Caco-2 (cell line): ENCODE measurements around the gene RYR1. TPM values are rescaled to one million over a fixed set of nuclear protein-coding genes. Genes with fewer than 3 reads are reported as not detected.

ENCODE experiments used
- BruUV-seq: library from RNA; stranded (reverse); fragments of 400-500 nt; replicated peaks from 2 replicates; lab custom pipeline; 2021; lab: Mats Ljungman, UMichigan
- CTCF ChIA-PET: fragments of 300-600 bp; sonication (Branson Sonifier 250); formaldehyde crosslinking; loops from one replicate; lab custom pipeline; 2022; ENCODE audit warnings: antibody characterized with exemption; lab: Charles Lee
- POLR2A ChIA-PET: fragments of 300-600 bp; sonication (Branson Sonifier 250); formaldehyde crosslinking; loops from one replicate; lab custom pipeline; 2022; ENCODE audit warnings: antibody characterized with exemption; lab: Charles Lee
- DNase-seq, 2 experiments: peaks; one replicate each; pipeline versions ENCODE4 v3.0.0 to v3.0.0-alpha.2; 2020 to 2022
- H3K27me3 ChIP-seq: replicated peaks from 2 replicates; pipeline ENCODE4 v1.6.0; 2011; ENCODE audit warnings: low read length; ENCODE audit not compliant: control insufficient read depth, insufficient read depth
- H3K36me3 ChIP-seq: 2 replicates; pipeline ENCODE4 v1.5.1; 2011; ENCODE audit warnings: low read length; ENCODE audit not compliant: control insufficient read depth, insufficient read depth
- H3K4me1 ChIP-seq: fragments of 250-450 bp; sonication (Bioruptor Pico); 2 replicates; pipeline ENCODE4 v1.5.1; 2020; ENCODE audit warnings: mild to moderate bottlenecking
- H3K4me3 ChIP-seq: 2 replicates; pipeline ENCODE4 v1.5.1; 2011; ENCODE audit warnings: low read depth, mild to moderate bottlenecking, control low read depth, low read length
- H3K9me3 ChIP-seq: fragments of 250-450 bp; sonication (Bioruptor Pico); 2 replicates; pipeline ENCODE4 v1.5.1; 2020; ENCODE audit warnings: mild to moderate bottlenecking, moderate library complexity
- H3K27ac Mint-ChIP-seq: one replicate; pipeline ENCODE4 v1.8.0; 2022; ENCODE audit warnings: mixed read lengths; ENCODE audit not compliant: unreplicated experiment
- H3K27me3 Mint-ChIP-seq: one replicate; pipeline ENCODE4 v1.8.0; 2022; ENCODE audit warnings: mixed read lengths; ENCODE audit not compliant: insufficient read depth, unreplicated experiment
- H3K36me3 Mint-ChIP-seq: one replicate; pipeline ENCODE4 v1.8.0; 2022; ENCODE audit warnings: mild to moderate bottlenecking, mixed read lengths; ENCODE audit not compliant: insufficient read depth, unreplicated experiment
- H3K4me1 Mint-ChIP-seq: one replicate; pipeline ENCODE4 v1.8.0; 2022; ENCODE audit warnings: low read depth, mixed read lengths; ENCODE audit not compliant: unreplicated experiment
- H3K4me3 Mint-ChIP-seq: one replicate; pipeline ENCODE4 v1.8.0; 2022; ENCODE audit warnings: mild to moderate bottlenecking, moderate library complexity, mixed read lengths; ENCODE audit not compliant: unreplicated experiment
- H3K9me3 Mint-ChIP-seq: one replicate; pipeline ENCODE4 v1.8.0; 2022; ENCODE audit warnings: mixed read lengths; ENCODE audit not compliant: unreplicated experiment
- intact Hi-C: fragments of 100-400 bp; cut with micrococcal nuclease; formaldehyde crosslinking; loops from one replicate; pipeline ENCODE4 v1.10.0; 2022; ENCODE audit not compliant: unreplicated experiment
- total RNA-seq: library from RNA; stranded (reverse); gene quantifications from 2 replicates; pipeline ENCODE4 v1.2.3, GENCODE V29; 2022
- TF ChIP-seq, protein P1 (sequence below), 2 experiments: fragments of 200-600 bp in 1 of 2; IDR thresholded peaks; 1 replicate in 1 of 2; 2 replicates in 1 of 2; pipeline versions ENCODE4 v1.5.1 to v1.8.0; 2011 to 2022; ENCODE audit warnings: antibody characterized with exemption in 1 of 2, control low read depth in 1 of 2, inconsistent platforms in 1 of 2, low read depth in 1 of 2, low read length in 1 of 2, mild to moderate bottlenecking in 1 of 2, moderate library complexity in 1 of 2; ENCODE audit not compliant: insufficient read depth in 1 of 2, severe bottlenecking in 1 of 2, unreplicated experiment in 1 of 2

The RYR1 gene
- total RNA-seq, 1 experiment from 2014 or later, result 5.6 TPM

DNA sequence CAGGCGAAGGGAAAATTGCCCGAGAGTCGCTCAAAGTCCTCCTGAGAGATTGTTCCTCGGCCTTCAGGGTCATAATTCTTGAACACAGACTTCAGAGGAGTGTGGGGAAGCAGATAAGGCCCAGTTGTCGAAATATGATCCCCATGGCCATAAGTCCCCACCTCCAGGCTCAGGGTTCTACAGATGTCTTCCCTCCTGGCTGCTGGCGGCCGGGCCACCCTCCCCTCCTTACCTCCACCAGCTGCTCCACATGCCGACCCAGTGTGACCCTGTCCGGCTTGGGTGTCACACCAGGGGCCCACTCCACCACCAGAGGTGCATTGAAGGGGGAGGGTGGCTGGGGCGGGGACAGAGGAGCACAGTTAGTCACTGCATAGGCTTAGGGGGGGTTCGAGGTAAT, 20.5 kb upstream of the RYR1 start:
- no peak overlapping the region for H3K4me3 Mint-ChIP-seq
- ChIA-PET CTCF (interaction anchor here (5.2 kb wide), 1 partner anchor 10 kb away, joined by 22 read pairs; the partner anchor contains the start of gene FAM98C), POLR2A (no interaction called here)
- intact Hi-C loops, result no loop called here
- Histone ChIP-seq H3K36me3 (no peaks in the 10 kb centered on the region), H3K4me1 (peaks cover 22% of the 10 kb centered on the region), H3K27me3 (no peaks in the 10 kb centered on the region), H3K4me3 (no peak overlapping the region), H3K9me3 (no peaks in the 10 kb centered on the region)
- TF ChIP-seq, protein P1, sequence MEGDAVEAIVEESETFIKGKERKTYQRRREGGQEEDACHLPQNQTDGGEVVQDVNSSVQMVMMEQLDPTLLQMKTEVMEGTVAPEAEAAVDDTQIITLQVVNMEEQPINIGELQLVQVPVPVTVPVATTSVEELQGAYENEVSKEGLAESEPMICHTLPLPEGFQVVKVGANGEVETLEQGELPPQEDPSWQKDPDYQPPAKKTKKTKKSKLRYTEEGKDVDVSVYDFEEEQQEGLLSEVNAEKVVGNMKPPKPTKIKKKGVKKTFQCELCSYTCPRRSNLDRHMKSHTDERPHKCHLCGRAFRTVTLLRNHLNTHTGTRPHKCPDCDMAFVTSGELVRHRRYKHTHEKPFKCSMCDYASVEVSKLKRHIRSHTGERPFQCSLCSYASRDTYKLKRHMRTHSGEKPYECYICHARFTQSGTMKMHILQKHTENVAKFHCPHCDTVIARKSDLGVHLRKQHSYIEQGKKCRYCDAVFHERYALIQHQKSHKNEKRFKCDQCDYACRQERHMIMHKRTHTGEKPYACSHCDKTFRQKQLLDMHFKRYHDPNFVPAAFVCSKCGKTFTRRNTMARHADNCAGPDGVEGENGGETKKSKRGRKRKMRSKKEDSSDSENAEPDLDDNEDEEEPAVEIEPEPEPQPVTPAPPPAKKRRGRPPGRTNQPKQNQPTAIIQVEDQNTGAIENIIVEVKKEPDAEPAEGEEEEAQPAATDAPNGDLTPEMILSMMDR (IDR thresholded peaks at IDR 0.05; ENCODE audit: insufficient read depth in 1 of 2, low read depth in 1 of 2, low read length in 1 of 2, severe bottlenecking in 1 of 2, unreplicated experiment in 1 of 2), result no peak
- no peak overlapping the region for H3K27ac Mint-ChIP-seq
- no peaks in the 10 kb centered on the region for H3K27me3 Mint-ChIP-seq
- peaks cover 10% of the 10 kb centered on the region for H3K36me3 Mint-ChIP-seq
- BruUV-seq, result no TSS peak
- H3K9me3 Mint-ChIP-seq, result no peaks in the 10 kb centered on the region
- DNase-seq, result no peak
- H3K4me1 Mint-ChIP-seq, result peaks cover 18% of the 10 kb centered on the region

DNA sequence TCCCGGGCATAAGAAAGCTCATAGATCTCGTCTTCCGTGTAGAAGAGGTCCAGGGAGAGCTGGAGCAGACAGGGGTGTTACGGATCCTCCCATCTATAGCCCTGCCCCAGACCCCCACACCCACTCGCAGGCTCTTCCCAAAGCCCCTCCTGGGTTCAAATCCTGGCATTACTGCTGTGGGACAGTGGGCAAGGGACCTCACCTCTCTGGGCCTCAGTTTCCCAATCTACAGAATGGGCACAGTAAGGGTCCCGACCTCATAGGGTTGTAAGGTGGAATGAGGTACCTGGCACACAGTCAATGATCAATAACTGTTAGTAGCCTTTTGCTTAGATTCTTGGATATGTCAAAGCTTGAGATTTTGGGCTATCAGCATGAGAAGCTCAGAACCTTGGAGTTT, 20.1 kb upstream of the RYR1 start:
- peaks cover 18% of the 10 kb centered on the region for H3K4me1 Mint-ChIP-seq
- H3K9me3 ChIP-seq, result no peaks in the 10 kb centered on the region
- no peak overlapping the region for H3K27ac Mint-ChIP-seq
- TF ChIP-seq, protein P1 (IDR thresholded peaks at IDR 0.05; ENCODE audit: insufficient read depth in 1 of 2, low read depth in 1 of 2, low read length in 1 of 2, severe bottlenecking in 1 of 2, unreplicated experiment in 1 of 2), result no peak
- no peak overlapping the region for H3K4me3 Mint-ChIP-seq
- no peak for DNase-seq
- H3K4me1 ChIP-seq, result peaks cover 23% of the 10 kb centered on the region
- no peaks in the 10 kb centered on the region for H3K9me3 Mint-ChIP-seq
- ChIA-PET CTCF (interaction anchor here (0.8 to 5.2 kb wide), 2 partner anchors 10 to 78 kb away, joined by 3 to 22 read pairs; partner anchors contain the start of genes CATSPERG and FAM98C), POLR2A (no interaction called here)
- no TSS peak for BruUV-seq
- no peaks in the 10 kb centered on the region for H3K27me3 Mint-ChIP-seq
- no peak overlapping the region for H3K4me3 ChIP-seq
- no peaks in the 10 kb centered on the region for H3K27me3 ChIP-seq
- peaks cover 14% of the 10 kb centered on the region for H3K36me3 Mint-ChIP-seq
- intact Hi-C loops, result no loop called here
- H3K36me3 ChIP-seq, result no peaks in the 10 kb centered on the region

DNA sequence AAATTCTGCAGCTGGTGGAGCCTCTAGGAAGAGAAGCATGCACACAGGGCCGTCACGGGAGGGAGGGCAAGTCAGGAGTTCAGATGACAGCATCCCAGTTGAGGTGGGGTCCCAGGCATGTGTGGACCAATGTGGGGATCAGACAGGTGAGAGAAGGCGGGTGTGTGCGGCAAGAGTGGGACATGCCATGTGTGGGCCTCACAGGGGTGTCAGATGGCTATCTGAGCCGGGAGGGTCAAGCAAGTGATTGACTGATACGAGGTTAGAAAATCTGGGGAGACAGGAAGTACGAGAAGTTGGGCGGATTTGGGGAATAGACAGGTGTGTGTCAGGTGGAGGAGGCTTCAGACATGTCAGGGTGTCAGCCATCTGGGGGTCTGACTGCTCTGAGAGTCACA, 16.3 kb upstream of the RYR1 start:
- DNase-seq, result no peak
- Mint-ChIP-seq H3K4me1 (peaks cover 12% of the 10 kb centered on the region), H3K27me3 (peaks cover 7% of the 10 kb centered on the region), H3K27ac (peak overlapping the region; percentile 74), H3K9me3 (no peaks in the 10 kb centered on the region), H3K4me3 (peak overlapping the region; percentile 81), H3K36me3 (peaks cover 8% of the 10 kb centered on the region)
- Histone ChIP-seq H3K36me3 (no peaks in the 10 kb centered on the region), H3K9me3 (no peaks in the 10 kb centered on the region), H3K27me3 (no peaks in the 10 kb centered on the region), H3K4me1 (peaks cover 15% of the 10 kb centered on the region), H3K4me3 (peak overlapping the region; percentile 37; the same call in 1 of the 2 replicates)
- POLR2A ChIA-PET, result no interaction called here
- no TSS peak for BruUV-seq
- CTCF ChIA-PET, result interaction anchor here (0.9 kb wide), 1 partner anchor 14 kb away, joined by 6 read pairs; the partner anchor contains the start of gene FAM98C
- intact Hi-C loops, result no loop called here
- TF ChIP-seq, protein P1 (IDR thresholded peaks at IDR 0.05; ENCODE audit: insufficient read depth in 1 of 2, low read depth in 1 of 2, low read length in 1 of 2, severe bottlenecking in 1 of 2, unreplicated experiment in 1 of 2), result no peak
